HL-60 (cell line): ENCODE results near the gene RIPPLY3.

Experiments used
- DNase-seq, 2 experiments: peaks; one replicate each; pipeline ENCODE4 v3.0.0-alpha.2; 2010 to 2020; ENCODE audit warnings: low read depth in 1 of 2, low spot score in 1 of 2
- H3K27ac ChIP-seq: fragments of 250-450 bp; sonication (Bioruptor Pico); replicated peaks from 2 replicates; pipeline ENCODE4 v1.5.1; 2020; ENCODE audit warnings: mild to moderate bottlenecking, moderate library complexity
- H3K27me3 ChIP-seq: fragments of 250-450 bp; sonication (Bioruptor Pico); 2 replicates; pipeline ENCODE4 v1.5.1; 2021; ENCODE audit warnings: mild to moderate bottlenecking, moderate library complexity; ENCODE audit not compliant: insufficient read depth, poor library complexity, severe bottlenecking
- H3K4me3 ChIP-seq: replicated peaks from 2 replicates; pipeline ENCODE4 v1.5.1; 2011; ENCODE audit warnings: mild to moderate bottlenecking, control low read depth, low read length; ENCODE audit not compliant: insufficient read depth
- CTCF ChIP-seq: IDR thresholded peaks from one replicate; pipeline ENCODE4 v1.5.1; 2011; ENCODE audit warnings: low read length, control low read depth, inconsistent platforms; ENCODE audit not compliant: insufficient read depth
- GABPA ChIP-seq: IDR thresholded peaks from 2 replicates; pipeline ENCODE4 v1.6.1; 2012; ENCODE audit warnings: low read depth
- POLR2AphosphoS5 ChIP-seq: IDR thresholded peaks from 2 replicates; pipeline ENCODE4 v1.6.1; 2012; ENCODE audit warnings: low read depth
- REST ChIP-seq: IDR thresholded peaks from 2 replicates; pipeline ENCODE4 v1.6.1; 2012; ENCODE audit warnings: low read depth; ENCODE audit not compliant: insufficient replicate concordance
- SPI1 ChIP-seq: IDR thresholded peaks from 2 replicates; pipeline ENCODE4 v1.6.1; 2012; ENCODE audit warnings: low read depth, mild to moderate bottlenecking, borderline replicate concordance

Gene RIPPLY3

GRCh38 chr21:36968414-36968813 is 38.1 kb upstream of the RIPPLY3 start:
- no peak for TF ChIP-seq POLR2AphosphoS5
- no peak for TF ChIP-seq SPI1
- no peak for TF ChIP-seq GABPA
- no peak for TF ChIP-seq REST
- no peak for TF ChIP-seq CTCF
- Histone ChIP-seq H3K27ac (no peak overlapping the region), H3K4me3 (no peak overlapping the region), H3K27me3 (no peaks in the 10 kb centered on the region)
- no peak for DNase-seq

- TF ChIP-seq POLR2AphosphoS5 (no peak), GABPA (no peak), CTCF (no peak), SPI1 (no peak), REST (no peak)
- DNase-seq: no peak
- Histone ChIP-seq H3K27ac (no peak overlapping the region), H3K4me3 (no peak overlapping the region), H3K27me3 (no peaks in the 10 kb centered on the region)
Observed at GRCh38 chr21:36968976-36969375, 37.5 kb upstream of the RIPPLY3 start.

GRCh38 chr21:36973986-36974850 is 32.3 kb upstream of the RIPPLY3 start:
- no peak for DNase-seq

More at GRCh38 chr21:36973986-36974850, 32.3 kb upstream of the RIPPLY3 start:
- Histone ChIP-seq H3K27me3 (no peaks in the 10 kb centered on the region), H3K4me3 (no peak overlapping the region), H3K27ac (no peak overlapping the region)
- TF ChIP-seq CTCF (no peak), REST (no peak), SPI1 (no peak), GABPA (no peak), POLR2AphosphoS5 (no peak)
